Smooth muscle cell (in vitro differentiated cells): ENCODE measurements around the gene PABPN1L. TPM values are rescaled to one million over a fixed set of nuclear protein-coding genes. Genes with fewer than 3 reads are reported as not detected.

Experiments used
- DNase-seq: peaks from one replicate; lab custom pipeline; 2025; ENCODE audit not compliant: unreplicated experiment; lab: John Stamatoyannopoulos, UW
- H2AFZ ChIP-seq: fragments of 200-600 bp; sonication (generic); 2 replicates; pipeline ENCODE4 v1.6.0; 2016; ENCODE audit warnings: antibody characterized with exemption, low read depth, mild to moderate bottlenecking
- H3F3A ChIP-seq: fragments of 200-600 bp; sonication (generic); 2 replicates; pipeline ENCODE4 v1.6.0; 2017; ENCODE audit warnings: antibody characterized with exemption, low read depth
- H3K27ac ChIP-seq: fragments of 200-600 bp; sonication (generic); 2 replicates; pipeline ENCODE4 v1.5.1; 2016; ENCODE audit warnings: low read depth, mild to moderate bottlenecking
- H3K27me3 ChIP-seq: fragments of 200-600 bp; sonication (generic); 2 replicates; pipeline ENCODE4 v1.6.1; 2016; ENCODE audit warnings: low read depth, mild to moderate bottlenecking
- H3K36me3 ChIP-seq: fragments of 200-600 bp; sonication (generic); 2 replicates; pipeline ENCODE4 v1.5.1; 2016; ENCODE audit warnings: low read depth
- H3K4me1 ChIP-seq: fragments of 200-600 bp; sonication (generic); 2 replicates; pipeline ENCODE4 v1.5.1; 2016; ENCODE audit warnings: low read depth
- H3K4me2 ChIP-seq: fragments of 200-600 bp; sonication (generic); 2 replicates; pipeline ENCODE4 v1.6.0; 2016; ENCODE audit warnings: mild to moderate bottlenecking
- H3K4me3 ChIP-seq: fragments of 200-600 bp; sonication (generic); 2 replicates; pipeline ENCODE4 v1.5.1; 2016; ENCODE audit warnings: mild to moderate bottlenecking
- H3K79me2 ChIP-seq: fragments of 200-600 bp; sonication (generic); 2 replicates; pipeline ENCODE4 v1.6.0; 2016; ENCODE audit warnings: low read depth, mild to moderate bottlenecking
- H3K9ac ChIP-seq: fragments of 200-600 bp; sonication (generic); 2 replicates; pipeline ENCODE4 v1.6.0; 2016; ENCODE audit warnings: low read depth
- H3K9me3 ChIP-seq: fragments of 200-600 bp; sonication (generic); replicated peaks from 2 replicates; pipeline ENCODE4 v1.5.1; 2016; ENCODE audit warnings: low read depth
- H4K20me1 ChIP-seq: fragments of 200-600 bp; sonication (generic); 2 replicates; pipeline ENCODE4 v1.6.0; 2016; ENCODE audit warnings: low read depth
- CTCF ChIP-seq: fragments of 200-600 bp; sonication (generic); IDR thresholded peaks from 2 replicates; pipeline ENCODE4 v1.5.1; 2017; ENCODE audit warnings: borderline replicate concordance, mild to moderate bottlenecking, antibody characterized with exemption; ENCODE audit not compliant: insufficient read depth, poor library complexity, severe bottlenecking
- WGBS: methylation state at CpG from one replicate; pipeline ENCODE4 v1.1.7; 2016; ENCODE audit warnings: low lambda C conversion rate; 5-methylcytosine and 5-hydroxymethylcytosine counted together
- polyA plus RNA-seq: library from polyadenylated mRNA; unstranded; fragments of >200 nt; fragmentation: Nextera tagmentation; extraction: Ambion mirVana; gene quantifications from 2 replicates; pipeline ENCODE4 v1.2.1, GENCODE V29; 2016
- total RNA-seq: library from RNA; depleted of rRNA; stranded (reverse); fragments of >200 nt; gene quantifications from 2 replicates; pipeline ENCODE4 v1.2.3, GENCODE V29; 2014

PABPN1L gene
- total and polyA plus RNA-seq, 2 experiments from 2014 or later = not detected

GRCh38 chr16:88875703-88876234 lies 9.3 kb upstream of the PABPN1L start:
- Histone ChIP-seq H3K27me3 (no peaks in the 10 kb centered on the region), H2AFZ (no peak overlapping the region), H3K4me1 (no peaks in the 10 kb centered on the region), H3K36me3 (no peaks in the 10 kb centered on the region), H3K4me2 (no peak overlapping the region), H4K20me1 (no peaks in the 10 kb centered on the region), H3K27ac (no peak overlapping the region), H3K9me3 (no peaks in the 10 kb centered on the region), H3K9ac (no peak overlapping the region), H3K4me3 (no peak overlapping the region), H3K79me2 (no peaks in the 10 kb centered on the region), H3F3A (no peaks in the 10 kb centered on the region)
- TF ChIP-seq CTCF = no peak
- no peak for DNase-seq
- WGBS = 95% methylated on average over 22 of the region's 22 CpGs

DNA sequence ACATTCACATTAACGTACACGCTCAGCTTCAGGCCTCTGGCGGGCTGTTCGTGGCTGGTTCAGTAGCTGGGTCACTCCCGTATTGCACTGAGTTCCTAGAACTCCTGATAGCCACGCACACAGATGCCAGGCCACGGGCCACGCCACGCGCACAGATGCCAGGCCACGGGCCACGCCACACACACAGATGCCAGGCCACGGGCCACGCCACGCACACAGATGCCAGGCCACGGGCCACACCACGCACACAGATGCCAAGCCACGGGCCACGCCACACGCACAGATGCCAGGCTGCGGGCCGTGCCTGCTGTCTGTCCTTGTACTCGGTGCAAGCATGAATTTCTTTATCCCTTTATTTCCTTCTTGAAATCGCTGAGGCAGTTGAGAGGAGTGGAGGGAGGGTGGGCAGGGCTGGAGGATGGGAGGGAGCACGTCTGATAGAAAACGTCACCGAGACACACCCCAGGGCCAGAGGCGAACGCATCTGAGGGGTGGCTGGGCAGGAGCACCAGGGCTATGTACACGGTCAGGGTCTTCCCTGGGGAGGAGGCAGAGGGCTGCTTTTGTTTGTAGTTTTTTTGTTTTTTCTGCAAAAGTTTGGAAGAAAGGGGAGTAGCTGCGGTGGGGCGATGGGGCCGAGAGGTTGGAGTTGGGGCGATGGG lies 8.6 kb upstream of the PABPN1L start:
- Histone ChIP-seq H2AFZ (no peak overlapping the region), H3K27ac (no peak overlapping the region), H3F3A (no peaks in the 10 kb centered on the region), H3K36me3 (no peaks in the 10 kb centered on the region), H3K4me3 (no peak overlapping the region), H3K4me1 (no peaks in the 10 kb centered on the region), H3K27me3 (no peaks in the 10 kb centered on the region), H3K9me3 (no peaks in the 10 kb centered on the region), H4K20me1 (no peaks in the 10 kb centered on the region), H3K9ac (no peak overlapping the region), H3K4me2 (no peak overlapping the region), H3K79me2 (no peaks in the 10 kb centered on the region)
- WGBS = 95% methylated on average over 34 of the region's 34 CpGs
- no peak for TF ChIP-seq CTCF
- no peak for DNase-seq

DNA sequence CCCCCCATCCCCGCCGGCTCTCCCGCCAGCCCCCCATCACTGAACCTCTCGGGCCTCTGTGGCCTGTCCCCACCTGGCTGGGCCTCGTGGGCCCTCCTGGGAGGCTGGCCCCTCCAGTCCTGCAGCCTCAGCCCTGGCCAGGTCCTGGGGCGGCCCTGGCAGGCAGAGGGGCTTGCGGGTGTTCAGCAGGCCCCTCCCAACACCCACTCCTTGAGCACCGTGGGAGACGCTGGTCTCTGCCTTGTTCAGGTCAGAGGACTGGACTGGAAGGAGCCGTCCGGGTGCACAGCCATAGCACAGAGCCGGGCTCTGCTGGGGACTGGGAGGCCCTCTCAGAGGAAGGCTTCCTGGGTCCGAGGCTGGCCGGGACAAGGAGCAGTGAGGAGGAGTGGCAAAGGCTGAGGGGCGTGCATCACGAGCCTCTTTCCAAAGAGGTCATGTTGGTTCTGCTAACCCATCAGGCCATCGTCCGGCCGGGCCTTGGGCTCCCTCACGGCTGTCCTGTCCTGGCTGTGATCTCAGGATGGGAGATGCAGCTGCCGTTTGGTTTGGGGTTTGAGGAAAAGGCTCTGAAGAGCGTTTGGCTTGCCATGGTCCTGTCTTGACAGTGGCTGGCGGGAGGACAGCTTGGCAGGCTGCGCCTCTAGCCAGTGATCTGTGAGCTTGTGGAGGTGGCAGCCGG lies 6.3 kb upstream of the PABPN1L start:
- H4K20me1 ChIP-seq = no peaks in the 10 kb centered on the region
- H3K79me2 ChIP-seq = no peaks in the 10 kb centered on the region
- DNase-seq = no peak
- no peak for TF ChIP-seq CTCF
- H3K9me3 ChIP-seq = no peaks in the 10 kb centered on the region
- H3K27ac ChIP-seq = no peak overlapping the region
- no peak overlapping the region for H3K9ac ChIP-seq
- H3K36me3 ChIP-seq = no peaks in the 10 kb centered on the region
- H3K4me1 ChIP-seq = no peaks in the 10 kb centered on the region
- H3K4me3 ChIP-seq = no peak overlapping the region
- H3F3A ChIP-seq = no peaks in the 10 kb centered on the region
- H2AFZ ChIP-seq = no peak overlapping the region
- WGBS = 89% methylated on average over 23 of the region's 25 CpGs
- no peak overlapping the region for H3K4me2 ChIP-seq
- H3K27me3 ChIP-seq = no peaks in the 10 kb centered on the region
